Measurements from ENCODE around the gene BTBD6. TPM values are rescaled to one million over a fixed set of nuclear protein-coding genes. Genes with fewer than 3 reads are reported as not detected.

The BTBD6 gene
- total RNA-seq, result 53.8 and 90.8 TPM in 2 replicates

DNA sequence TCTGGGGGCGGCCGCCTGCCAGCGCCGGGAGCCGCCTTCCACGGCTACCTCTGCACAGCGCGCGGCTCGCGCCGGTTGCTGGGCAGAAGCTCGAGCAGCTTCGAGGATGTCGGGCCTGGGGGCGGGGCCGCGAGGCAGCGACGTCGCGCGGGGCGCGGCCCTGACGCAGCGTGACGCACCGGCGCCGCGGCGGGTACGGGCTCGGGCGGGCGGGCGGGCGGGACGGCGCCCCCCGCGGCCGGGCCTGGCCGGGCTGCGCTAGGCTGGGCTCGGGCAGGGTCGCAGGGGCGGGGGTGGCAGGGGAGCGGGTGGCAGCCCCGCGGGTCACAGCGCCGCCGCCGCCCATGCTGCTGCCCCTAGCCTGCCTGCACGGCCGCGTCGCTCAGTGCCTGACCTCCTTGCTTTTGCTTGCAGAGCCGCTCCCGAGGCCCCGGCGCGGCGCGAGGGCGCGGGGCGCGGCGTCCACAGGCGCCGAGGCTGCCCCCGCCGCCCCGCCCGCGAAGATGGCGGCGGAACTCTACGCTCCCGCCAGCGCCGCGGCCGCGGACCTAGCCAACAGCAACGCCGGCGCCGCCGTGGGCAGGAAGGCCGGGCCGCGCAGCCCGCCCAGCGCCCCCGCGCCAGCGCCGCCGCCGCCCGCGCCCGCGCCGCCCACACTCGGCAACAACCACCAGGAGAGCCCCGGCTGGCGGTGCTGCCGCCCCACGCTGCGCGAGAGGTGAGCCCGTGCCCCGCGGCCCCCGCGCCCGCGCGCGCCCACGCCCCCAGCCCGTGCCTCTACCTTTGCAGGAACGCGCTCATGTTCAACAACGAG lies at the start of gene BTBD6:
BTBD6 (plus strand) TSS at position 166 of the 814 bp plus-strand sequence; CDS start at position 345, 179 bp downstream.
- DNase-seq (ENCODE audit: low read depth, low spot score), result peak; percentile 44

DNA sequence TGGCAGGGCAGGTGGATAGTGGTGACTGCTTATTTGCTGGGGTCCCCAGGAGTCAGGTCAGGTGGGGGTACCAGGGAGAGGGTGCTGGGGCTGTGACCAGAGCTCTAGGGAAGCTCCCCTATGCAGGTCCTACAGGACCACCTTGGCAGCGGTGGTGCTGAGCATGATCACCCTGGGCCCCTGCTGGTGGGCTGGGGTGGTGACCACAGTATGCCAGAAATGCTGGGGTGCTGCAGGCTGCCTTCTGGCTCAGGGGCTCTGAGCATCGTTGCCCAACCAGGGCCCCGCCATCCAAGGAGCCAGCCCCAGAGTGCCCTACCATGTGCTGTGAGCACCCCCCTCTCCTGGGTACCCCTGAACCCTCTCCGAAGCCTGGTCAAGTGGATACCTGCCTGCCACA lies 49.7 kb upstream of the BTBD6 start:
- DNase-seq (ENCODE audit: low read depth, low spot score), result no peak

DNA sequence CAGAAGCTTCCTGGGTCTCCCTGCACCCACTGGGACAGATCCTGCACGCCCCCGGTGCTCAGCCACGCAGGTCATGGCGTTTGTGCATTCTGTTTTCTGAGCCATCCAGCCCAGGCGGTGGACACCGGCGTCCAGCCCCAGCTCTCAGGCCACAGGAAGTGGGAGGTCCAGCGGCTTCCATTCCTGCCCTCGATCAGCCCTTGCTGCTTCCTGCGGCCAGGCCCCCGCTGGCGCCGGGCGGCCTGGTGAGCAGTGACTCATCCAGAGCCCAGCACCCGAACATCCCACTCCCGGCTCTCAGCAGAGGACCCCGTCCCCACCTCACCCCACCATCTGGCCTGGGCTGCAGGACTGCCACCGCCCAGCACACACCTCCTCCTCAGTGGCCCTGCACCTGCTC lies 49.2 kb upstream of the BTBD6 start:
- peak; percentile 44 for DNase-seq (ENCODE audit: low read depth, low spot score)

DNA sequence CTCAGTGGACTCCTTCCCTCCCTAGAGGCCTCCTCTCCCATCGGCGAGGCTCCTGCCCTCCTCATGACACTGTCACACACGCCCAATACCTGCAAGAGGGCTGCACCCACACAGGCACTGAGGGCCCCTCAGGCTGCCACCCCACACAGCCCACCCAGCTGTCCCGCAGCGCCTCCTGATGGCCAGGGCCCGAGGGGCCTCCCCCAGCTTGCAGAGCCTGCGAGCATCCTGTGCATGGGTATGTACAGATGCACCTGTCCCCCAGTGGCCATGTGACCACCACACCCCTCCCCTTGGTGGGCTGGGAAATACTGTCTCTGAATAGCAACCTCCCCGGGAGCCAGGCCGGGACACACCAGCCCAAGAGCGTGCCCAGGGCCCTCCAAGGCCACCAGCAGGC lies 48.3 kb upstream of the BTBD6 start:
- DNase-seq (ENCODE audit: low read depth, low spot score), result no peak

DNA sequence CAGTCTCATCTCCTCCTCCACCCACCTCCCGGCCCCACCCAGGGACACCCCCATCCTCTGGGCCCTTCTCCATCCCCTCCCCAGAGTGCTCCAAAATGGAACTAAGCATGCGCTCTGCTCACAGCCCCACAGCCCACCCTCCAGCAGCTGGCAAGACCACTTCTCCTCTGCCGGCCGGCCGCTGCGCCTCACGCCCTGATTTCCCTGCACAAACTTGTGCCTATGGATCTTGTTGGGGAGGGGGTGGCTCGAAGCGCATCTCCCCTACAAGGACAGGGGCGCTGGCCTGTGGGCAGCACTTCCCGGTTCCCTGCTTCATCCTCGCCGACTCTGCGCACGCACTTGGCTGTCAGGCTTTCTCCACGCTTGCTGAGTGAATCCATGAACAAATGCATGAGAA lies 47.7 kb upstream of the BTBD6 start:
- no peak for DNase-seq (ENCODE audit: low read depth, low spot score)

DNA sequence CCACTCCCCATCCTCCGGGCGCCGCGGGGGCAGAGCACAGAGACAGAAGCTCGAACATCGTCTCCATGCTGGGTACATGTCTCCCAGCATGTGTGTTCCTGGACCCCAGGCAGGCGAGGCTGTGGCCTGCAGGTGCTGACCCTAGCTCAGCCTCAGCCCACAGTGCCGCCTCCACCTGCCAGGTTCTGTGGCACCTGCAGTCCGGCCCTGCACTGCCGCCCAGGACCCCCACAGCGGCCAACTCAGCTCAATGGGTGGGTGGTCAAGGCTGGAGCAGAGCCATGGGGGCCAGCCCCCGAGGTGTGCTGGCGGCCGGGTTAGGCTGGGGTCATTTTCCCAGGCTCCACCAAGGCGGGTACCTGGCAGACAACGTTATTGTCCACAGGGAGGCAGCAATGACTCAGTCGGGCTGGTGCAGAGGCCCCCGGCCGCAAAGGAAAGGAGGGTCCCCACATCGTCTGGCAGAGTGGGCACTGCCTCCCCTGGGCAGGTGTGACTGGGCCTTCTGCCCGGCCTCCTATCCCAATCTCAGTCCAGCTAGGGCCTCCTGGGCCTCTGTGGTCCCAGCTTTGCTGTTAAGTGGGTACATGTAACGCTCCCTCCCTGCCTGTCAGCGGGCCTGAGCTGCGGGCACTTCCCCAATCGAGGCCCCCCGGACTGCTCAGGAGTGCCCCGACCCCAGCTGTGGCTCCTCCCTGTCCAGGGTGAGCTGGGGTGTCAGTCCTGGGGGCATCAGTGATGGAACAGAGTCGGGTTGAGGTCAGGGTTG lies 47.0 kb upstream of the BTBD6 start:
- no peak for DNase-seq (ENCODE audit: low read depth, low spot score)

DNA sequence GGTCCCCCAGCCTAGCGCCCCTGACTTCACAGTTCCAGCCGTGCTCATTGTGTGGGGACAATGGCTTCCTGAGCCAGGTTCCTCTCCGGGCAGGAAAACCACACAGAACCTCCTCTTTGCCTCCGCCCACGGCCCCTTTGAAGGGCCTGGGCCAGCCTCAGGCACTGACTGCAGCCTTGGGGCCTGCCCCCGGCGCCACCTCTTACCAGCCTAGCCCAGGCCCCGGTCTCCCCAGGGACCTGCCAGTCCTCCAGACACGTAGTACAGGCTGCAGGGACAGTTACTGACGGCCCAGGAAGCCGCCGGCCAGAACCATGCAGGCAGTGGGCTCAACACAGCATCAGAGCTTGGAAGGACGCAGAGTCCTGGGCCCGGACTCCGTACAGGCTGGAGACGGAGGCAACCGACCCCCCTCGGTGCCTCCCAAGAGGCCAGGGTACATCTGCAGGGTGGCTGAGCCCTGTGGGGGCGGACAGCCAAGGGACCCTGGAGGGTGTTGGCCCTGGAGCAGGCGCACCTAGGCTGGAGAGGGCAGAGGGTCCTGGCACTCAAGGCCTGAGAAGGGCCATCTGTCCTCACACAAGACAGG lies 46.3 kb upstream of the BTBD6 start:
- no peak for DNase-seq (ENCODE audit: low read depth, low spot score)

DNA sequence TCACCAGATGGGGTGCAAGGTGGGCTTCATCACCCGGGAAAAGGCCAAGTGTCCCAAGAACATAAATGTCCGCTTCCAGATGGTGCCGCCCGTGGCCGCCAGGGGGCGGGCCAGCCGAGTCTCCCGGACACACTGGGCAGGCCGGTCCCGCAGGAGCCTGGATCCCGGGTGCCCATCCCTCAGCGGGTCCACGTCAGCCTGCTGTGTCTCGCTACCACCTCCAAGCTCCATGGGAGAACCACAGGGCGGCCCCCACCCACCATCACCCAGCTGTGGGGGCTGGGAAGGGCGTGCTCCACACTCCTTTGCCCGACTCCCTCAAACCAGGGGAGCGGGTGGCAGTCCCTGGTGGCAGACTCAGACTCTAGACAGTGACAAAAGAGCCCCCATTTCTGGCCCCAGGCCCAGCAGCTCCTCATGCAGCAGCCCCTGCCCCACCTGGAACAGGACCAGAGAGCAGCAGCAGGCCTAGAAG lies 45.2 kb upstream of the BTBD6 start:
- DNase-seq (ENCODE audit: low read depth, low spot score), result no peak

DNA sequence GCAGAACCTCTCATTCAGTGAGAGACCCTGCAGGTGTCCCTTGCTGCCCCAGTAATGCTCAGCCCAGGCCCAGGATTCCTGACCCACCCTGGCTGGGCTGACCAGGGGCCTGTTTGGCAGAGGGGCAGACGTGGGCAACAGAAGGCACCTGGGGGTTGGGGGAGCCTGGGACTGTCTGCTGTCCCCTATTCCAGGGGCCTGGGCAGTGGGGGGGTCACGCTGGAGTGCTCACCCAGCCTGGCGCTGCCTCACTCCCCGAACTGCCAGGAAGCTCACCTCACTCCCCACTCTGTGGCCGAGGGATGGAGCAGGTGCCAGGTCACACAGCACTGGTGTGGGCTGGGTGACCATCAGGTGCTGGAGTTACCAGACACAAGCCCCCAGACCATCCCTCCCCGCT lies 44.6 kb upstream of the BTBD6 start:
- no peak for DNase-seq (ENCODE audit: low read depth, low spot score)

DNA sequence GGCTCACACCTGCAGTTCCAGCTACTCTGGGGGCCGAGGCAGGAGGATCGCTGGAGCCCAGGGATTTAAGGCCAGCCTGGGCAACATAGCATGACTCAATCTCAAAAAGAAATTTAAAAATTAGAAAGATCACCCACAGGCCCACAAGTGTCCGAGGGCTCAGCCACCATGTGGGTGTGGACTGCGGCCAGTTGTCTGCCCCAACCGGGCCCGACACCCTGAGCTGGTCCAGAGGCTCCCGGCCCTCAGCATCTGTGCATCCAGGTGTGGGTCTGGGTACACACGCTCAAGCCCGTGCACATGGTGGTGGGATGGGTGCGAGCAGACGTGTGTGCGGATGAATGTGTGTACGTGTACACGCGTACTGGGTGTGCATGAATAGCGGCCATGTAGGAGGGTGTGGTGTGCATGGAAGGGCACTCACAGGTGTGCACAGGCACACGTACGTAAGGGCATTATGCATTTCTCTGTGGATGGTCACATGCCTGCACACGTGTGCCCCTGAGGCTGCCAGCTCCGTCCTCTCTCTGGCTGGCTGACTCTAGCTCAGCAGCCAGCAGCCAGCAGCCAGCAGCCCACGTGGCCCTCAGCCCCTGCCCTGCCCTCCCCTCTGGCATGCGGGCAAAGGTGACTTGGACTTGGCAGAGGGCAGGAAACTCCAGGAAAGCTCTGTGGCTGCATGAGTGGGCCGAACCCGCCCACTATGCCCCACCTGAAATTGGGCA lies 44.0 kb upstream of the BTBD6 start:
- DNase-seq (ENCODE audit: low read depth, low spot score), result no peak

DNA sequence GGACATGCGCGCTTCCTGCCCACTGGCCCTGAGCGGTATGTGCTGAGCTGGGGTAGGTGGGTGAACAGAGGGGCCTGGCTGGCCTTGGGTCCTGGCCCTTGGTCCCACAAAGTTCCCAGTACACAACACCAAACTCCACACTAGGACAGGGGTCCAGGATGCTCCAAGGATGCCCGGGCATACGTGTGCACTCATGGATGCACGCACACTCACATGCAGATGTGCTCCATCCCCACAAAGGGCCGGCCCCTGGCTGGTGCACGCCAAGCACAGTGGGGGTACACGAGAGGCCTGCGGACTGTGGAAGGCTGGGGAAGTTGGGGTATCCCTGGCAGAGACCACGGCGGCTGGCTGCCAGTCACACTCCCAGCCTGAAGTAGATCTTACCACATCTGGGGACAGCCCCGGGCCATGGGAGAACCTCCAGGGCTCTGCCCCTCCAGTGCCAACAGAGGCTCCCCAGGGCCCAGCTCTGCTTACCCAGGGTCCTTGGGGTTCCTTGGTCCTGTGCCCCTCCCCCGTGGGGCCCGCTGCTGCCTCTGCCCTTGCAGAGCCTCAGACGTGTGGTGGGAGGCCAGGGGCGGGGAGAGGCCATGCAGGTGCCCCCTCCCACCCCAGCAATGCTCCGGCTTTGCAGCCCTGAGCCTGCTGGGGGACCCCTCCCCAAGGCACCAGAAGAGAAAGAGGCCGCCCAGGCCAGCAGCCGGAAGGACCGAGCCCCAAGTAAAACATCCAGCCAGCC lies 43.2 kb upstream of the BTBD6 start:
- DNase-seq (ENCODE audit: low read depth, low spot score), result no peak

DNA sequence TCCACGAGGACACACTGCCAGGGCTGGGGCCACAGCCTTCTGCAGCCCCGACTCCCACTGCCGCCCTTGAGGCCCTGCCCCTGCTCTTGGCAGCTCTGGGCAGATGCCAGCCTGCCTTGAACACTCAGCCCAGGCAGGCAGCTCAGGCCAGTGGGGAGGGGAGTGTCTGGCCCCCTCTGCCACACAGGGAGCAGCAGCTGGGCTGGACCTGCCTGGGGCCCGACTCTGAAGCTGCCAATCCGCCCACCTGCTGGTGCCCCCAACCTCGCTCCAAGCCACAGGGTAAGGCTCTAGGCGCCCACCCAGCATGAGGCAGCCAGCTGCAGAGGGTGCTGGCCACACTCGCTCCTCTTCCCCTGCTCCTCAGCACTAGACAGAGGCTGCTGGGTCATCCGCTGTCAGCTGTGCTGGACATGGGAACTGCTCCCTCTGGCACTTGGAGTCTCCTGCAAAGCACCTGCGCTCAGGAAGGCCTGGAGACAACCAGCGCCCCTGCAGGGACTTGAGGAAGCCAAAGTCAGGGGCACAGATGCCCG lies 42.6 kb upstream of the BTBD6 start:
- no peak for DNase-seq (ENCODE audit: low read depth, low spot score)

DNA sequence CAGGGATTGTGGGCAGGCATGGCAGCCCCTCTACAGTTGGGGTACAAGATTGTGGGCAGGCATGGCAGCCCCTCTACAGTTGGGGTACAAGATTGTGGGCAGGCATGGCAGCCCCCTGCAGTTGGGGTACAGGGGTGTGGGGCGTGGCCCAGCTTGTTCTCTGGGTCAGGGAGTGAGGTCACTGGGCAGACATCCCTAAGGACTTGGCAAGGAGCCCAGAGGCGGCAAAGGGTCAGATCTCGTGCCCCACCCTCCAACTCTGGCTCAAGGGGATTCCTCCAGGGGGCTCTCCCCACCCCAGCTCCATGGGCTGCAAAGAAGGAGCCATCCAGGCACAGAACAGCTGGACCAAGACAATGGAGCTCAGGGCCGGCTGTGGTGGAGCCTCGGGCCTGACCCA lies 41.5 kb upstream of the BTBD6 start:
- no peak for DNase-seq (ENCODE audit: low read depth, low spot score)

DNA sequence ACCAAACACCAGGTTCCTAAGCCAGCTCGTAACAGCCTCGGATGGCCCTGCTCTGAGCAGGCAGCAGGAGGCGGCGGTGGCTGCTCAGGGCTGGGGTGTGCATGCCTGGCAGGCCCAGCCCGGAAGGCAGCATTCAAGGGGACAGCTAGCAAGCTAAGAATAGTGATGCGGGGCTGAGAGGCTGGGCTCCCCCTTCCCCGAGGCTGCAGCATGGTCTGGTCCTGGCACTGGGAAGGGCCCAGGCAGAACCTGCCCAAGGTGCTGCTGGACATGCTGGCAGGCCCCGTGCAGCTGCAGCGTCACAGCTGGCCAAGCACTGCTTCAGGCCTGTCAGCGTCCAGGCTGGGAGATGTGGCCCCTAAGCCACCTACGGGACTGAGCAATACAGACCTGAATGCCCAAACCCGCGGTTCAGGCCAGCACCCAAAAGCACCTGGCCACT lies 40.9 kb upstream of the BTBD6 start:
- no peak for DNase-seq (ENCODE audit: low read depth, low spot score)

DNA sequence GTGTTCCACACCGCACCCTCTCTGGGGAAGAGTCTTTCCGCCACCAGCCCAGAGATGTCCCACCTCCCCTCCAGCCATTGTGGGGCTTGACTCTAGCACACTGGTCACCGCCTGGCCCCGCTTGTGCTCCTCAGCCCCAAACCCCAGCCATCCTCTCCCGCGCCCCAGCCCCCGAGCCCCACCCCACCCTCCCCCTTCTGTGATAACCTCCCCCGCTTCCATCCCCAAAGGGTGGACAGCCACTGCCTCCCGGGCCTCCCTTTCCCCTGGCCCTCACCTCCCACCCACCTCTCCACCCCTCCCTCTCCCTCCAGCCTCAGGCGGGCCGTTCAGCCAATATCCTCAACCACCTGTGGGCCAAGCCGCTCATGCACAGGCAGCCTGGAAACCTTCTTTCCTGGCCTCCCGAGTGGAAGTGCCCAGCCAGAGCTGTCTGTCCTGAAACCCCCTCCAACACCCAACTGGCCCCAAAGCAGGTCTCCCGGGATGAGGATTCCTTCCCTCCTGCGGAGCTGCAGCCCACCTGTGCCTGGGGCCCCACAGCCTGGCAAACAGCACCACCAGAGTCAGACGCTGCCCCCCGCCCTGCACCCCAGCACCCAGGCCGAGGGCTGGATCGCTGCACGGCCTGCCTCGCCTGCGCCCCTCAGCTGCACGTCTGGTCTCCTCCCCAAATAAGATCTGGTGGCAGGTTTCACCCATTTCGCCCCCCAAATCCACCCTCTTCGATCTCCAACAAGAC lies 40.2 kb upstream of the BTBD6 start:
- no peak for DNase-seq (ENCODE audit: low read depth, low spot score)

DNA sequence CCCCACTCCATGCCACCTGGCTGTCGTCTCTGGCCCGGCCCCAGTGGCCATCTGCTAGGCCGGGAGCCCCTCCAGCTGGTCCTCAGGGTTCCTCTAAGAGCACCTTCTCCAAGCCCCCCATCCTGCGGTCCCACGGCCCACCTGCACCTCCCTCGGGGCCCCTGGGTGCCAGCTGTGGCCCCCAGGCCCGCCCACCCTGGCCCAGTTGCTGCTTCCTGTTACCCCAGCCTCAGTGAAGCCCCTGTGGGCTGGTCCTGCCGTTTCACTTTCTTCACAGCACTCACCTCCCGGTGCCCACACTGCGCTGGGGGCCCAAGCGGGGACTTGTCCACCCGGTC lies 39.6 kb upstream of the BTBD6 start:
- no peak for DNase-seq (ENCODE audit: low read depth, low spot score)

DNA sequence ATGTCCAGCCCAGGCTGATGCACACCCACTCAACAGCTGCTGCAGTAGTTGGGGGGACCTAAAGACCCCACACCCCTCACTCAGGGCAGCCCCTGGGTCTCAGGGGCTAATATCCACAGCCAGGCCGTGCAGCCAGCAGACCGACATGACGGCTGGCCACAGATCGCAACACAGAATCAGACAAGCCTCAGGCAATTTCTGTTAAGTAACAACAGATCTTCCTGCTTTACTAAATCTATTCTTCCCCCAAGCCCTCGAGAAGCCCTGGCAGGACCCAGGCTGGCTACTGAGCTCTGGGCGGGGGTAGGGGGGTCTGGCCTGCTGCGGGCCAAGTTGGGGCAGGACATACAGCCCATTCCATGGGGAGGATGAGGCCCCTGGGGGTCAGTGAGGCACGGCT lies 39.2 kb upstream of the BTBD6 start:
- no peak for DNase-seq (ENCODE audit: low read depth, low spot score)

DNA sequence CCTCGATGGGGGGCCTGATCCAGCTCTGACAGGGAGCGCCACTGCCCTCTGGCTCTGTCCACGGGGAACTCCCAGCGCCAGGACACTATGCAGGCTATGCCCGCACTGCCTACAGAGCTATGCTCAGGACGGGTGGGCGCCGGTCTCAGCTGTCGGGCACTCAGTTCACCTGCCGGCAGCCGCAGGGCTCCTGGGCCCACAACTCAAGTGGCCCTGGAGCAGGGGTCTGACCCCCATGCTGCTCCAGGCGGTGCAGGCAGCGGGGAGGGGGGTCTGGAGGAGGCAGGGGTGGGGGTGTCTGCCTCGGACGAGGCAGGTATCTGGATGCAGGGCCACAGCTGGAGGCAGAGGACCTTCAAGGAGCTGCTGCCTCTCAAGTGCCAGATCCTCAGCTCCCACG lies 38.7 kb upstream of the BTBD6 start:
- no peak for DNase-seq (ENCODE audit: low read depth, low spot score)

DNA sequence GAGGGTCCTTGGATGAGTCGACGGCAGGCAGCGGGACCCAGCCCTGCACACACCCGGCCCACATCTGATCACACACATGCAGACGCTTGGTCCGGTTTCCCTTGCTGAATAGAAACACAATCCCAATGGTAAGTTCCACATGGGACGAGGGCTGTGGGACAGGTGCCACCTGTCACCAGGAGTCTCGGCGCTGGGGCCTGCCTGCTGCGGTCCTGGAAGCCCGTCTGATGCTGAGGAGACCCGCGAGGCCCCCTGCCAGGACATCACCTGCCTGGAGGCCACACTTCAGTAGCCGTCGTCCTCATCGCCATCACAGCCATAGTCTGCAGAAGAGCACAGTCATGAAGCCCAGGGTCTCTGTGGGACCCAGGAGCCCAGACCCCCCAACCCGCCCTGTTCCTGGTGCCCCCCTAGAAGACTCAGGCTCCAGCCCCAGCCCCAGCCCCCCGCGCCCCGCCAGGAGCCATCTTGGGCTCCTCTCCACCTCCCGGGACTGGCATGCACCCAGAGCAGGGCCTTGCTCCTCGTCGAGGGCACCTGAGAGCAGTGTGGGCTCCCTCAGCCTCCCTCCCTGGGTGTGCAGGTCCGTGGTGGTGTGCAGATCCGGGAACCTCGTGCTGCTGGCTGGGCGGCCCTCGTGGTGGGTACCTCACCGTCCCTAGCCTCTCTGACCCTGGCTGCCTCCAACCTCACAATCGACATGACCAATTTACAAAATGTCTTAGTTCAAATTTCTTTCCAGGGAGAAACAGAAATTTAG lies 37.9 kb upstream of the BTBD6 start:
- no peak for DNase-seq (ENCODE audit: low read depth, low spot score)

Data from pulmonary artery endothelial cell (primary cell).